ENCODE measurements around the gene TM2D3.

DNA sequence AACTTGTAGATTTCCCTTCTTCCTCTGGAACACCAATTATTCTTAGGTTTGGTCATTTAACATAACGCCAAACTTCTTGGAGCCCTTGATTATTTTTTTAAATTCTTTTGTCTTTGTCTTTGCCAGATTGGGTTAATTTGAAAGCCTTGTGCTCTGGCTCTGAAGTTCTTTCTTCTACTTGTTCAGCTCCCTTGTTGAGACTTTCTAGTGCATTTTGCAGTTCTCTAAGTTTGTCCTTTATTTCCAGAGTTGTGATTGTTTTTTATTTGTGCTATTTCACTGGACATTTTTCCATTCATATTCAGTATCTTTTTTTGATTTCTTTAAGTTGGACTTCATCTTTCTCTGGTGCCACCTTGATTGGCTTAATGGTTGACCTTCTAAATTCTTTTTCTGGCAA lies 55.5 kb downstream of the TM2D3 start:
- TF ChIP-seq, protein P1, sequence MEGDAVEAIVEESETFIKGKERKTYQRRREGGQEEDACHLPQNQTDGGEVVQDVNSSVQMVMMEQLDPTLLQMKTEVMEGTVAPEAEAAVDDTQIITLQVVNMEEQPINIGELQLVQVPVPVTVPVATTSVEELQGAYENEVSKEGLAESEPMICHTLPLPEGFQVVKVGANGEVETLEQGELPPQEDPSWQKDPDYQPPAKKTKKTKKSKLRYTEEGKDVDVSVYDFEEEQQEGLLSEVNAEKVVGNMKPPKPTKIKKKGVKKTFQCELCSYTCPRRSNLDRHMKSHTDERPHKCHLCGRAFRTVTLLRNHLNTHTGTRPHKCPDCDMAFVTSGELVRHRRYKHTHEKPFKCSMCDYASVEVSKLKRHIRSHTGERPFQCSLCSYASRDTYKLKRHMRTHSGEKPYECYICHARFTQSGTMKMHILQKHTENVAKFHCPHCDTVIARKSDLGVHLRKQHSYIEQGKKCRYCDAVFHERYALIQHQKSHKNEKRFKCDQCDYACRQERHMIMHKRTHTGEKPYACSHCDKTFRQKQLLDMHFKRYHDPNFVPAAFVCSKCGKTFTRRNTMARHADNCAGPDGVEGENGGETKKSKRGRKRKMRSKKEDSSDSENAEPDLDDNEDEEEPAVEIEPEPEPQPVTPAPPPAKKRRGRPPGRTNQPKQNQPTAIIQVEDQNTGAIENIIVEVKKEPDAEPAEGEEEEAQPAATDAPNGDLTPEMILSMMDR (IDR thresholded peaks at IDR 0.05; ENCODE audit: low read depth, low read length), result no peak
- TF ChIP-seq EZH2phosphoT487 (IDR thresholded peaks at IDR 0.05; ENCODE audit: low read depth), result no peak
